ENCODE results near the gene JHY. TPM values are rescaled to one million over a fixed set of nuclear protein-coding genes. Genes with fewer than 3 reads are reported as not detected.

The JHY gene
- total RNA-seq, 4 donors from 2014 or later = 2.5 to 4.2 (median 3.2) TPM

DNA sequence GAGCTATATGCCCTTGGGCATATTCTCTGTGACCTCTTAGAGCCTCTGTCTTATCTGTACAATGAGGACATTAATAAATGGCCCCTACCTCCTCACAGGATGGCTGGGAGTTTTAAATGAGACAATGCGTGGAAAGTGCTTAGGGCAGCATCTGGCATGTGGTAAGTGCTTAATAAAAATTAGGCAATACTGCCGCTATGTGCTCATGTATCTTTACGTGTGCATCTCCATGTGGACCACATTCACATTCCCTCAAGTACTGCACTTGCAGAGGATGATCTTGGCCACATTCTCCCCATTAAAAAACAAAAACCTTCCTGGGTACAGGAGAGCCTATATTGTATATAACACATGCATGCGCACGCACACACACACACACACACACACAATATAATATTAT lies 118.2 kb downstream of the JHY start:
- intact Hi-C loops (cut with DNase I; ENCODE audit: low total_unique reads) = no loop called here
- no peak for TF ChIP-seq POLR2A (IDR thresholded peaks at IDR 0.05)
- TF ChIP-seq, protein P1, sequence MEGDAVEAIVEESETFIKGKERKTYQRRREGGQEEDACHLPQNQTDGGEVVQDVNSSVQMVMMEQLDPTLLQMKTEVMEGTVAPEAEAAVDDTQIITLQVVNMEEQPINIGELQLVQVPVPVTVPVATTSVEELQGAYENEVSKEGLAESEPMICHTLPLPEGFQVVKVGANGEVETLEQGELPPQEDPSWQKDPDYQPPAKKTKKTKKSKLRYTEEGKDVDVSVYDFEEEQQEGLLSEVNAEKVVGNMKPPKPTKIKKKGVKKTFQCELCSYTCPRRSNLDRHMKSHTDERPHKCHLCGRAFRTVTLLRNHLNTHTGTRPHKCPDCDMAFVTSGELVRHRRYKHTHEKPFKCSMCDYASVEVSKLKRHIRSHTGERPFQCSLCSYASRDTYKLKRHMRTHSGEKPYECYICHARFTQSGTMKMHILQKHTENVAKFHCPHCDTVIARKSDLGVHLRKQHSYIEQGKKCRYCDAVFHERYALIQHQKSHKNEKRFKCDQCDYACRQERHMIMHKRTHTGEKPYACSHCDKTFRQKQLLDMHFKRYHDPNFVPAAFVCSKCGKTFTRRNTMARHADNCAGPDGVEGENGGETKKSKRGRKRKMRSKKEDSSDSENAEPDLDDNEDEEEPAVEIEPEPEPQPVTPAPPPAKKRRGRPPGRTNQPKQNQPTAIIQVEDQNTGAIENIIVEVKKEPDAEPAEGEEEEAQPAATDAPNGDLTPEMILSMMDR (IDR thresholded peaks at IDR 0.05) = no peak
- WGBS, 2 donors = 49 to 74% methylated on average over 5 of the region's 5 CpGs
- no peak overlapping the region for H3K4me3 ChIP-seq (ENCODE audit: low read depth, poor library complexity, severe bottlenecking)
- no peak for DNase-seq (ENCODE audit: low spot score in 2 of 2)

DNA sequence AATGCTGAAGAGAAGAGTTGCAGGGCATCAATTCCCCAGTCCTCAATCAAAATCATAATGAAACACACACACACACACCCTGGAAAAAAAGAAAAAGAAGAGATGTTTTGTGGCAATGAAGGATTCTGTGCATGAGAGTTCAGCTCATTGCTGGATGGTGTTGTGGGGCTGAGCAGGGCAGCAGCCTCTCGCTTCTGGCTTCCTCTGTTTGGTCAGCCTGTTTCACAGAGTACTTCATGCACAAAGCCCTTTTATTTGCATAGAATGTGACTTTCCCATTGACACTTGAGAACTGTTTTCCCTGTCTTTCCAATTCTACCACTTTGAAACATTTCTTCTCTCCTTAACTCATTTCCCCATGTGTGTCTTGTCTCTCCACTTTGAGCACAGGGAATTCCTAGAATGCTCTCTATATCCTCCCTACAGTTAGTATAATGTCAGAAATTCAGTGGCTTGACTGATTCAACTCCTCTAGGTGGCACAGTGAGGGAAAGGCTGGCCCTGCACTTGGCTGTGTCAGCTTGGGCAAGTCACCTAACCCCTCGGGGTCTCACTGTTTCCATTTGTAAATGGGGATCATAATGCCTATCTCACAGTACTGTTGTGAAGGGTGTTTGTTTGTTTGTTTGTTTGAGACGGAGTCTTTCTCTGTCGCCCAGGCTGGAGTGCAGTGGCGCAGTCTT lies 124.4 kb downstream of the JHY start:
- DNase-seq (ENCODE audit: low spot score in 2 of 2) = no peak
- 85 to 90% methylated on average over 5 of the region's 5 CpGs for WGBS, 2 donors
- intact Hi-C loops (cut with DNase I; ENCODE audit: low total_unique reads) = no loop called here
- H3K4me3 ChIP-seq (ENCODE audit: low read depth, poor library complexity, severe bottlenecking) = no peak overlapping the region
- TF ChIP-seq POLR2A (IDR thresholded peaks at IDR 0.05) = no peak
- TF ChIP-seq, protein P1 (IDR thresholded peaks at IDR 0.05) = no peak

Other genes with a start within 250 kb of the JHY start
- gene UBASH3B, start 227.0 kb upstream of the JHY start, total RNA-seq = 10 to 100 TPM; 14.2 to 58.4 (median 35.6) TPM
- gene CRTAM, start 44.3 kb upstream of the JHY start, total RNA-seq = 1 to 10 TPM in 1 of 4 donors, under 1 TPM in 1, not detected in 2; 0.15 to 4.4 TPM
- not detected for gene BSX, start 99.1 kb downstream of the JHY start, total RNA-seq
- 100 to 1,000 TPM; 202 to 485 (median 346) TPM for gene HSPA8, start 179.4 kb downstream of the JHY start, total RNA-seq

Data from lower leg skin (tissue), 4 donors.